HG03060 (cell line): ENCODE data around the gene IL17REL.

Experiments
- ATAC-seq: cut with Tn5 transposase; IDR thresholded peaks from one replicate; pipeline ENCODE4 v1.9.1; 2021; ENCODE audit warnings: low read depth, moderate number of reproducible peaks; ENCODE audit not compliant: unreplicated experiment

The IL17REL gene

GRCh38 chr22:50008151-50009040 is 4.2 kb downstream of the IL17REL start:
- ATAC-seq, result no peak

DNA sequence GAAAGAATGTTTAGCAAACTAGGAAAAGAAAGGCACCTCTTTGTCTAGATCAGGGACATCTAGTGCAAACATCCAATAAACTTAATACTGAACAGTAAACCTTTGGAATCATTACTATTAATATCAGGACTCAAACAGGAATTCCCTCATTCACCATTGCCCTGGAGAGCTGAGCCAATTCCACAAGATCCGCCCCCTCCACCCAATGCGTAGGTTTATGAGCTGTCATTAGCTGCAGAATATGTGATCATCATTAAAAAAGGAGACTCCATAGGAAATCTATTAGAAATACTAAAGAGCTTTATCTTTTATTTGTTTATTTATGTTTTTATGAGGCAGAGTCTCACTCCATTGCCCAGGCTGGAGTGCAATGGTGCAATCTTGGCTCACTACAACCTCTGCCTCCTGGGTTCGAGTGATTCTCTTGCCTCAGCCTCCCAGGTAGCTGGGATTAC is 5.5 kb downstream of the IL17REL start:
- ATAC-seq, result no peak

DNA sequence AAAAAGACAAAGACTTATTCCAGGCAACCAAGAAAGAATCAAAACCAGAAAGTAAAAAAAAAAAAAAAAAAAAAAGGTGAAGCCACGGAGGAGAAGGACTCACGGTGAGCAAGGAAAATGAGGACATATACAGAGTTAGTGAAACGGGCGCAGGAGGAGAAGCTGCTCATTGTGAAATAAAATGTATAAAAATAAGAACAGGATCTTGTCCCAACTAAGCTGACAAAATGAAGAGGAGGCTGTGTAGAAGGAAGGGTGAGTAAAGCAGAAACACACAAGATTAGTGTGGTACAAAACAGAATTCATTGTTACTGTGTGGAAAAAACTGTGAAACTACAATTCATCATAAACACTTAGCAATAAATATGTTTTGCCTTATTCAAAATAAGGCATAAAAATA is 7.6 kb downstream of the IL17REL start:
- ATAC-seq, result no peak

DNA sequence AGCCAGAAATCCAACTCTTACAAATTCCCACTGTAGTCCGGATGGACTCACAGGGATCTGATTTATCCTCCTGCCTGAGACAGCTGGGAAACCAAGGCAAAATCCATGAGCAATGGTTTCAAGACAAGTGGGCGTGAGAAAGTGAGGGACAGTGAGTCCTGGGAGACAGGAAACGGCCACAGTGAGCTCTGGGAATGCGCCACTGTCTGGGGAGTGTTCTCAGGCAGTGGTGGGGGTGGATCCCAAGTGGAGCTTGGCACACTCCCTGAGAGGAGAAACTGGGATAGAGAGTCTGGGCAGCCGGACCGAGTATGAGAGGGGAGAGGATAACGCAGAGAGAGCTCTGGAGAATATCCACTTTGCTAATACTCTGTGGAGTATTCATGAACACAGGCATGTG is 9.8 kb downstream of the IL17REL start:
- no peak for ATAC-seq

DNA sequence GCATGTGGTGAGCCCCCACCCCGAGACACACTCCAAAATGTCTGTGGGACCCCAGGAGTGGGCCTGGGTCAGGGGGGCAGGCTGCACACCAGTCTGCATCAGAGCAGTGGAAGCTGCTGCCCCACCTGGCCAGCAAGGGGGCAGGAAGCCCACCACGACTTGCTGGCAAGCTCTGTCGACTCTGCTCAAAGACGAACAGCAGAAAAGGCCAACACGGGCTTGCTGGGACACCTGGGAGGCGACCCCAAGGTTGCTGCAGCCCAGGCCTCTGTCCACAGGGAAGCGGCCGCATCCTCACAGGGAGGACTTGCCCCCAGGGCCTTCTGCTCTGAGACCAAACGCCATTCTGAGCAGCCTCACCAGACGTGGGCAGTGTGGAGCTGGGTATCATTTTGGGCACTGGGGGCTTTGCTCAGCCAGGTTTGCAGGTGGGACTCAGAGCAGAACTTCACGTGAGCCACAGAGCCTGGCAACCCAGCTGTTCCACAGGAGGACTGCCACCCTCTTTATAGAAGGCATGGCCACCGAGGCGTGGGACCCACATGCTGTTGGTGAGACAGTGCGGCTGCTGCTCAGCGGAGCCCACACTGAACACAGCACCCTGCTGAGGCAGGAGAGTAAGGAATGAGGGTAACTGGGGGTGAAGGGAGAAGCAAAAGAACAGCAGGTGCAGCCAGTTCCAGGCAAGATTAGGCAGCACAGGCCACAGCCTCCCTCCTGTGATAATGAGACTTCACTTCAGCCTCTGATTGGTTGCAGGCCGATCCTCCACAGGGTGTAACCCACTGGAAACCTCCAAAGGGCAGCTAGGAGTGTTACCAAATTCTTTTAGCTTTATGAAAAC is 11.0 kb downstream of the IL17REL start:
- no peak for ATAC-seq

DNA sequence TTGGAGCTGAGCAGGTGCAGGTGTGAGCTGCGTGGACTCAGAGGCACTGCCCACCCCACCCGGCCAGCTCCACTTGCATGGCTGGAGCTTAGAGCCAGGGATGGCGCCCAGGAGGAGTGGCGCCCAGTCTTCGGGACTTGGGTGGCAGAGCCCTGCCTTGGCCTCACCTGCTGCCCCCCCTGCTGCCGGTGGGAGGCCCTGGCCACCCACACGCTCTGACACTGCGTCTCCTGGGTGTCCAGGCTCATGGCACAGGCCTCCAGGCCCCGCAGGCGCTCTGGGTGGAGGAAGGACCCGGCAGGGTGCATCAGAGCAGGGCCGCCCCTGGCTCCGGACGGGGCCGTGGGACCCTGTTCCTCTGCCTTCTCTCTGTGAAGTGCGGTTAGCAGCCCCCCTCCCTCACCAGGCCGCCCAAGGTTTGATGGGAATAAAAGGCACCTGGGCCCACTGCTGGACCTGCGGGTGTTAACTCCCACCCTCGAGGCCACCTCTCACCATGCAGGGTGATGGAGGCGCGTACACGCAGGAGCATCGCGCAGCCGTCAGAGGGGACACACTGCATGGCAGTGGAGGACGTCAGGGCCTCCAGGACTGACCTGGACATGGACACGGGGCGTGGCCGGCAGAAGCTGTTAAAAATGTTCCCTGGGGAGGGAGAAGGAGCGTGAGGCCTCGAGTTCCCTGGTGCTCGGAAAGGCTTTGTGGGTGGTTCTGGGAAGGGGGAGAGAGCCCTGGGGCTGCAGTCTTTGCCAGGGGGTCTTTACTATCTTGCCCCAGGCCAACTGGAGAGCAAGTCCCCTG is 11.8 kb downstream of the IL17REL start:
- no peak for ATAC-seq

- no peak for ATAC-seq
Observed at GRCh38 chr22:49999946-50000586, 12.5 kb downstream of the IL17REL start.

GRCh38 chr22:49999063-49999945 is 13.3 kb downstream of the IL17REL start:
- ATAC-seq, result no peak

- no peak for ATAC-seq
Observed at GRCh38 chr22:49998718-49999062, 13.9 kb downstream of the IL17REL start.

DNA sequence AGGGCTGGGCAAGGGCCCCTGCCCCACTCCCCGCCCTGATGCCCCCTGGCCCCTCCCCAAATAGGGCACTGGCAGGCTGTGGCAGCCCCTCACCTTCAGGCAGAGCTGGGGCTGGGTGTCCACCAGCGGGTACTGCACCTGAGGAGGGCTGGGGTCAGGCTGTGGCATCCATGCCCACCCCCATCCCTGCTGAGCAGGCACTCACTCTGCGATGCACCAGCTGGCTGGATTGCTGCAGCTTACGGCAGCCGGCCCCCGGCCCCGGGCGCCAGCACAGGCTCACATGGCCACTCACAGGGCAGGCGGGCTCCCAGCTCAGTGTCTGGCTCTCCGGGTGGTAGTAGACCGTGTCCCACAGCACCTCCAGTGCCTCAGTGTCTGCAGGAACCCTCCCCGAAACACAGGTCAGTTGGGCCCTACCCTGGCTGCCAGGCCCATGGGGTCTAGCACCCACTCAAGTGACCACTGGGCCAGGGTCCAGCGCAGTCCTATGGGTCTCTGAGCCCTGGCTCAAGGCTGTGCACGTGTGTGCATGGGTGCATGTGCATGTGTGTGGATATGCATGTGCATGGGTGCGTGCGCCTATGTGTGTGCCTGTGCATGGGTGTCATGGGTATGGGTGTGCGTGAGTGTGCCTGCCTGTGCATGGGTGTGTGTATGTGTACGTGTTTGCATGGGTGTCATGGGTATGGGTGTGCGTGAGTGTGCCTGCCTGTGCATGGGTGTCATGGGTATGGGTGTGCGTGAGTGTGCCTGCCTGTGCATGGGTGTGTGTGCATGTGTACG is 14.4 kb downstream of the IL17REL start:
- ATAC-seq, result no peak

DNA sequence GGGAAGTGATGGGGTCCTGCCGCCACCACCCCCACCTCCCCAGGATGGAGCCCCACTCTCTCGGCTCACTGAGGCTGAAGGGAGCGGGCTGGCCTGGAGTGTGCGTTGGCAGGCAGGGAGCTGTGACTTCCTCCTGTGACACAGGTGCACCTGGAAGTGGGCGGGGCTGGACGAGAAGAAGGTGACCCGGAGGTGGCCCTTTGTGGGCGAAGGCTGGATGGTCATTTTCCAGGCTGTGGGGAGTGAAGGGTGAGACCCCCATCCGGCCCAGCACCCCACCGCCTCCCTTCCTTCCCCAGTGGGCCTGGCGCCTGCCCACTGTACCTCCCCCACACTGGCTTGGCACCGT is 15.3 kb downstream of the IL17REL start:
- ATAC-seq, result no peak

DNA sequence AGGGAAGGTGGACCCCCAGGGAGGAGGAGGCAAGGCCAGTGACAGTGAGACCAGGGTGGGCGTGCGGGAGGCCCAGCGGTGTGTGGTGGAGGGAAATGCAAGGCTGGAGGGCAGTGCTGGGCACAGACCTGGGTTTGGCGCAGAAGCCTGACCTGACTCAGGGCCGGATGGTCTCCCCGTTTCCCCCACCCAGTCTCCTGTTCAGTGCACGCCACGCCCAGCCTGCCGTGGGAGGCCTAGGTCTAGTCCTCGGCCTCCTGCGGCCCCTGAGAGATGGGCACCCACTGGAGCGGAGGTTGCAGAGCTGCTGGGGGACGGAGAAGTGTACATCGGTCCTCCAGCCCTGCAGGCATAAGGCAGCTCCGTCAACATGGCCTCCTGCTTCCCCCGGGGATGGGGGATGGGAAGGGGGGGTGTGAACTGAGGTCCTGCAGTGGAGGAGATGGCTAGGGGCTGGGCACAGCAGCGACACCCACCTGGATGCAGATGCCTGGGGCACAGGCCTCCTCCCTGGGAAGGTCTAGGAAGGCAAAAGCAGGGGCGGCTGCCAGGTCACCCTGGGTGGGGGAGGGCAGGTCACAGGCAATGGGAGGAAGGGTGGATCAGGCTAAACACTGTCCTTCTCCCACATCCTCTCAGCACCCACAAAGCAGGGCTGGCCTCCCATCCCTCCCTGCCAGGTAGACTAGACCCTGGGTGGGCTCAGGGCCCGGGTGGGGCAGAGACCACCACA is 15.9 kb downstream of the IL17REL start:
- ATAC-seq, result no peak

GRCh38 chr22:49996119-49996517 is 16.4 kb downstream of the IL17REL start:
- no peak for ATAC-seq

- ATAC-seq, result no peak
Observed at GRCh38 chr22:49995361-49996118, 17.0 kb downstream of the IL17REL start.

DNA sequence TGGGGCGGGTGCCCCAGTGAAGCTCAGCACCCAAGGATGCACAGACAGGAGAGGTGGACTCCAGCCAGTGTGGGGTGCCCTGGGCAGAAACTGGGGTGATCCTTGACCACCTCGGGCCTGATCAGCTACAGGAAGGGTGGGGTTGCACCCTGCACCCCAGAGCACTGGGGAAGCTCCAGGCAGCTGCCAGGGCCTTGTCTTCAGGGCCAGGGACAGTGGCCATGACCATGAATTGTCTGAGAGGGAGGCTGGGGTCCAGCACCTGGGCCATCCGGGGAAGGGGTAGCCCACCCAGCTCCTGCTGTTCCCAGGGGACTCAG is 17.6 kb downstream of the IL17REL start:
- no peak for ATAC-seq

GRCh38 chr22:49994361-49995040 is 18.1 kb downstream of the IL17REL start:
- no peak for ATAC-seq
